Spleen (tissue), 11 donors: ENCODE results near the gene HORMAD2. TPM values are rescaled to one million over a fixed set of nuclear protein-coding genes. Genes with fewer than 3 reads are reported as not detected.
"Not testable (repeated sequence)": the region's sequence is repeated elsewhere in the genome, so short reads cannot be mapped to it uniquely, and the experiment has no call there.

ENCODE experiments used
- DNase-seq: peaks from one replicate; pipeline ENCODE4 v3.0.0-alpha.2; 2020
- H3K27ac ChIP-seq, 8 donors: fragments of 200-600 bp; sonication (generic) in 7 of 8; 1 replicate in 4 of 8; 2 replicates in 4 of 8; pipeline versions ENCODE4 v1.5.0 to v1.8.0; 2016 to 2021; ENCODE audit warnings: inconsistent platforms in 4 of 8, mild to moderate bottlenecking in 4 of 8, moderate library complexity in 1 of 8
- H3K27me3 ChIP-seq, 7 donors: fragments of 200-600 bp; sonication (generic) in 6 of 7; replicated peaks in 1 of 7; 1 replicate in 4 of 7; 2 replicates in 3 of 7; pipeline versions ENCODE4 v1.5.0 to v1.8.0; 2016 to 2021; ENCODE audit warnings: inconsistent platforms in 3 of 7, mild to moderate bottlenecking in 1 of 7
- H3K36me3 ChIP-seq, 6 donors: fragments of 200-600 bp; sonication (generic) in 5 of 6; 1 replicate in 4 of 6; 2 replicates in 2 of 6; pipeline versions ENCODE4 v1.5.0 to v1.8.0; 2016 to 2021; ENCODE audit warnings: inconsistent platforms in 2 of 6
- H3K4me1 ChIP-seq, 6 donors: fragments of 200-600 bp; sonication (generic) in 5 of 6; 1 replicate in 3 of 6; 2 replicates in 3 of 6; pipeline versions ENCODE4 v1.5.0 to v1.8.0; 2016 to 2021; ENCODE audit warnings: inconsistent platforms in 3 of 6
- H3K4me3 ChIP-seq, 8 donors: fragments of 200-600 bp; sonication (generic) in 7 of 8; 1 replicate in 4 of 8; 2 replicates in 4 of 8; pipeline versions ENCODE4 v1.5.0 to v1.8.0; 2016 to 2021; ENCODE audit warnings: inconsistent platforms in 4 of 8, mild to moderate bottlenecking in 4 of 8, moderate library complexity in 2 of 8
- H3K9me3 ChIP-seq, 8 donors: fragments of 200-600 bp; sonication (generic) in 7 of 8; 1 replicate in 4 of 8; 2 replicates in 4 of 8; pipeline versions ENCODE4 v1.5.0 to v1.8.0; 2016 to 2021; ENCODE audit warnings: inconsistent platforms in 4 of 8
- POLR2A ChIP-seq, 3 donors: fragments of 450-650 bp; IDR thresholded peaks; one replicate each; pipeline ENCODE4 v1.5.1; 2017; ENCODE audit warnings: antibody characterized with exemption in 3 of 3, mild to moderate bottlenecking in 1 of 3
- POLR2AphosphoS5 ChIP-seq, 3 donors: sonication (generic); formaldehyde crosslinking; IDR thresholded peaks; one replicate each; pipeline ENCODE4 v1.5.1; 2017; ENCODE audit warnings: antibody characterized with exemption in 3 of 3
- WGBS, 5 donors: extraction: QIAGEN DNeasy Blood & Tissue Kit in 3 of 5; methylation state at CpG; one replicate each; pipeline versions ENCODE4 v1.1.5 to v1.1.7; 2013 to 2018; 5-methylcytosine and 5-hydroxymethylcytosine counted together
- intact Hi-C: fragments of 100-400 bp; cut with DNase I; formaldehyde crosslinking; loops from one replicate; pipeline ENCODE4 v1.15.0; 2023; ENCODE audit warnings: low total_unique reads
- polyA plus RNA-seq, 3 donors: library from polyadenylated mRNA; stranded (reverse); fragments of 200-250 nt; gene quantifications; one replicate each; pipeline ENCODE4 v1.2.1, GENCODE V29; 2013
- total RNA-seq, 7 donors: library from RNA; depleted of rRNA in 3 of 7; stranded (reverse); fragments of >200 nt in 3 of 7; fragmentation: NEBNext Ultra II Directional in 4 of 7; extraction: Animal tissue kit (Norgen Biotek cat#: 25700) in 4 of 7; gene quantifications; one replicate each; pipeline versions ENCODE4 v1.1.0 to v1.2.1, GENCODE V29; 2016 to 2021
- TF ChIP-seq, protein P1 (sequence below), 11 experiments: fragments of 200-600 bp in 7 of 11; fragments of 450-650 bp in 4 of 11; sonication (generic) in 4 of 11; IDR thresholded peaks in 8 of 11; conservative IDR thresholded peaks in 3 of 11; 1 replicate in 7 of 11; 2 replicates in 4 of 11; pipeline versions ENCODE4 v1.4.0 to v1.8.0; 2016 to 2021; ENCODE audit warnings: antibody characterized with exemption in 11 of 11, inconsistent platforms in 4 of 11, mild to moderate bottlenecking in 1 of 11
- donor health status: healthy with polysubstance abuse.
- donor health status: DM: no; HTN: no; CAD: no; lungs with moderate emphysema.
- donor health status: DM: no; HTN: no; CAD: no.
- donor health status: Bipolar disorder and iron deficiency.
- donor health status: healthy.
- donor health status: DM: no; HTN: no; CAD: no.
- donor health status: DM: yes; HTN: yes; CAD: no.

Gene HORMAD2
- total and polyA plus RNA-seq, 10 donors = not detected

DNA sequence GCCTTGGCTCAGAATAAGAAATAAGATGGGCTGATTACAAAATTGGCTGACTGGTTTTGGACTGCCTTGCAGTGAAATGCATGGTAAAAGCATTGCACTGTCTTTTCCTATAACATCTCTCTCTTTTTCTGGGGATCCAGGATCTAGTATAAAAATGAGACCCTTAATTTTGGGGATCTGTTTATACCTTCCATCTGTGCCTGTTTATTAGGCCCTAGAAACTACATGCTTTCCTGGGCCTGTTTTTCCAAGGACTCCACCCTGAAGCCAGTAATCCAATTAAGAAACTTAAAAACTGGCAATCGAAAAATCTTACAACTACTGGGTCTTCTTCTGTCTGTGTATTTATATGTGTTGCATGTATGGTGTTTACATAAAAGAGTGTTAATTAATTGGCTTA lies 14.5 kb downstream of the HORMAD2 start:
- no peak for DNase-seq
- Histone ChIP-seq H3K4me1 (no peaks in the 10 kb centered on the region), H3K27ac (no peak overlapping the region), H3K36me3 (no peaks in the 10 kb centered on the region), H3K27me3 (peaks cover 0 to 9% (median 0%) of the 10 kb centered on the region in 7 donors), H3K4me3 (no peak overlapping the region), H3K9me3 (peaks cover 0 to 23% (median 6%) of the 10 kb centered on the region in 8 donors)
- TF ChIP-seq, protein P1, sequence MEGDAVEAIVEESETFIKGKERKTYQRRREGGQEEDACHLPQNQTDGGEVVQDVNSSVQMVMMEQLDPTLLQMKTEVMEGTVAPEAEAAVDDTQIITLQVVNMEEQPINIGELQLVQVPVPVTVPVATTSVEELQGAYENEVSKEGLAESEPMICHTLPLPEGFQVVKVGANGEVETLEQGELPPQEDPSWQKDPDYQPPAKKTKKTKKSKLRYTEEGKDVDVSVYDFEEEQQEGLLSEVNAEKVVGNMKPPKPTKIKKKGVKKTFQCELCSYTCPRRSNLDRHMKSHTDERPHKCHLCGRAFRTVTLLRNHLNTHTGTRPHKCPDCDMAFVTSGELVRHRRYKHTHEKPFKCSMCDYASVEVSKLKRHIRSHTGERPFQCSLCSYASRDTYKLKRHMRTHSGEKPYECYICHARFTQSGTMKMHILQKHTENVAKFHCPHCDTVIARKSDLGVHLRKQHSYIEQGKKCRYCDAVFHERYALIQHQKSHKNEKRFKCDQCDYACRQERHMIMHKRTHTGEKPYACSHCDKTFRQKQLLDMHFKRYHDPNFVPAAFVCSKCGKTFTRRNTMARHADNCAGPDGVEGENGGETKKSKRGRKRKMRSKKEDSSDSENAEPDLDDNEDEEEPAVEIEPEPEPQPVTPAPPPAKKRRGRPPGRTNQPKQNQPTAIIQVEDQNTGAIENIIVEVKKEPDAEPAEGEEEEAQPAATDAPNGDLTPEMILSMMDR (IDR thresholded peaks at IDR 0.05 in 8 of 11, conservative IDR thresholded peaks at IDR 0.05 in 3 of 11) = no peak
- TF ChIP-seq POLR2AphosphoS5 (IDR thresholded peaks at IDR 0.05) (no peak), POLR2A (IDR thresholded peaks at IDR 0.05) (no peak)
- WGBS, 5 donors = 88 to 100% (median 94%) methylated on average over 1 of the region's 1 CpG
- intact Hi-C loops = no loop called here

DNA sequence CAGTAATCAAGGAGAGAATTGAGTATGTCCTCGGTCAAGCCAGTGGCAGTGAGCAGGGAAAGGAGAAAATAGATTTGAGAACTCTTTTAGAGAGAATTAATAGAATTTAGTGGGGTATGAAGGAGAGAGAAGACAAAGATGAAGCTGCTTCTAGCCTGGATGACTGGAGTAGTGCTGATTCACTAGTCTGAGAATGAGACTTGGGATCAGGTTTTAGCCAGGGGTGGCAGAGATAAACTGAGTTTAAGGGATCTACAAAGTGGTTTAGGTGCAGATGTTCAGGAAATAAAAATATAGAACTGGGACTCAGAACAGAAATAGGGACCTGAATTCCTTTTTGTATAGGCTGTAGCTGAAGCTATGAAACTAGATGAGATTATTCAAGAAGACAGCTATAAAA lies 17.6 kb downstream of the HORMAD2 start:
- 0 to 67% (median 38%) methylated on average over 1 of the region's 1 CpG for WGBS, 5 donors

DNA sequence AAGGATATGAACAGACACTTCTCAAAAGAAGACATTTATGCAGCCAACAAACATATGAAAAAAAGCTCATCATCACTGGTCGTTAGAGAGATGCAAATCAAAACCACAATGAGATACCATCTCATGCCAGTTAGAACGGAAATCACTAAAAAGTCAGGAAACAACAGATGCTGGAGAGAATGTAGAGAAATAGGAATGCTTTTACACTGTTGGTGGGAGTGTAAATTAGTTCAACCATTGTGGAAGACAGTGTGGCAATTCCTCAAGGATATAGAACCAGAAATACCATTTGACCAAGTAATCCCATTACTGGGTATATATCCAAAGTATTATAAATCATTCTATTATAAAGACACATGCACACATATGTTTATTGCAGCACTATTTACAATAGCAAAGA lies 20.5 kb downstream of the HORMAD2 start:
- intact Hi-C loops = loop anchor here (10.0 kb wide), 1 partner anchor 184 kb away; the partner anchor contains the start of gene CASTOR1
- not testable (repeated sequence) for DNase-seq
- WGBS, 5 donors = 6 to 19% (median 17%) methylated on average over 2 of the region's 2 CpGs

More for the DNA sequence above, 17.6 kb downstream of the HORMAD2 start:
- Histone ChIP-seq H3K9me3 (peaks cover 0 to 19% (median 4%) of the 10 kb centered on the region in 8 donors), H3K27ac (no peak overlapping the region), H3K4me1 (peaks cover 0 to 6% (median 0%) of the 10 kb centered on the region in 6 donors), H3K36me3 (no peaks in the 10 kb centered on the region), H3K27me3 (peaks cover 0 to 5% (median 0%) of the 10 kb centered on the region in 7 donors), H3K4me3 (no peak overlapping the region)
- intact Hi-C loops = no loop called here
- no peak for DNase-seq
- TF ChIP-seq, protein P1 (IDR thresholded peaks at IDR 0.05 in 8 of 11, conservative IDR thresholded peaks at IDR 0.05 in 3 of 11) = no peak
- TF ChIP-seq POLR2A (IDR thresholded peaks at IDR 0.05) (no peak), POLR2AphosphoS5 (IDR thresholded peaks at IDR 0.05) (no peak)

DNA sequence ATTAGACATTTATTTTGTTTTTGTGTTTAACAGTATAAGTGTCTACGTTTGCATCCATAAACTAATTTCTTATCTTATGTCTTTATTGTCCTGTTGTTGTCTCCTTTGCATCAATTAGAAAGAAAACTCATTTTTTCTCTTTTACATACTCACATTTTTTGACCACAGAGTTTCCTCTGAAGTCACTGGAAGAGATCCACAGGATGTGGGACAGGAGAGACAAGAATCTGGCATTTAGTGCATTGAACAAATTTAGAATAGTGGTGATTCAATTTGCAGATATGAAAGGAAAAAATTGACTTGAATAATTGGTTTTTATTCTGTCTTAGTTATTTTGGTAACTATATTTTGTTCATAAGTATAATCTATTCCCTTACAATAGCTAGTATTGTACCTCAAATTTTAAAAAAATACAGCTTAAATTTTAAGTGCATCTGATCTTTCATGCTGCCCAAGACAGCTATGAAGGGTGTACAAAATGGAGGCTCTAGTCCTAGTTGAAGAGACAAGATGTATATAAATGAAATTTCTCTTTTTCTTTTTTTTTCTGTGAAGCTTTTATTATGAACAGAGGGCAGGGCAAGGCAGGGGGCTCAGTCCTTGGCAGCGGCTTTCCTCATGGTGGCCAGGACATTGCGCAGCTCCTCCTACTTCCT lies 24.4 kb downstream of the HORMAD2 start:
- Histone ChIP-seq H3K36me3 (no peaks in the 10 kb centered on the region), H3K9me3 (no peaks in the 10 kb centered on the region), H3K4me1 (peaks cover 0 to 20% (median 0%) of the 10 kb centered on the region in 6 donors), H3K27ac (no peak overlapping the region), H3K27me3 (no peaks in the 10 kb centered on the region), H3K4me3 (no peak overlapping the region)
- DNase-seq = no peak
- intact Hi-C loops = loop anchor here (10.0 kb wide), 1 partner anchor 180 kb away; the partner anchor contains the start of gene CASTOR1
- WGBS, 5 donors = 42 to 69% (median 52%) methylated on average over 3 of the region's 3 CpGs
- no peak for TF ChIP-seq POLR2AphosphoS5 (IDR thresholded peaks at IDR 0.05)
- TF ChIP-seq, protein P1 (IDR thresholded peaks at IDR 0.05 in 8 of 11, conservative IDR thresholded peaks at IDR 0.05 in 3 of 11) = no peak
- no peak for TF ChIP-seq POLR2A (IDR thresholded peaks at IDR 0.05)

More for the DNA sequence above, 20.5 kb downstream of the HORMAD2 start:
- not testable (repeated sequence) for H3K4me3 ChIP-seq, H3K9me3 ChIP-seq, H3K27ac ChIP-seq, H3K27me3 ChIP-seq, H3K36me3 ChIP-seq
- peaks cover 0 to 14% (median 0%) of the 10 kb centered on the region in 6 donors for H3K4me1 ChIP-seq
